NB4 (cell line): ENCODE data around the gene RFC3.

ENCODE experiments used
- CTCF ChIP-seq: IDR thresholded peaks from one replicate; pipeline ENCODE4 v1.5.1; 2012; ENCODE audit warnings: low read depth, low read length
- MAX ChIP-seq: IDR thresholded peaks from 2 replicates; pipeline ENCODE4 v1.6.1; 2011; ENCODE audit warnings: low read depth, low read length
- POLR2A ChIP-seq: IDR thresholded peaks from 2 replicates; pipeline ENCODE4 v1.6.1; 2011; ENCODE audit warnings: mild to moderate bottlenecking; ENCODE audit not compliant: insufficient read length; ENCODE audit errors: extremely low read depth

GRCh38 chr13:33776239-33776881 lies 41.6 kb upstream of the RFC3 start:
- no peak for TF ChIP-seq CTCF
- no peak for TF ChIP-seq POLR2A
- TF ChIP-seq MAX = no peak
